Epidermal melanocyte (primary cell): ENCODE results near the gene ZNF385B.
"Not testable (repeated sequence)": the region's sequence is repeated elsewhere in the genome, so short reads cannot be mapped to it uniquely, and the experiment has no call there.

Experiments
- DNase-seq: peaks from one replicate; pipeline ENCODE4 v3.0.0; 2011; ENCODE audit warnings: low spot score; ENCODE audit not compliant: insufficient read length

The ZNF385B gene

GRCh38 chr2:179636100-179636980 lies 225.1 kb downstream of the ZNF385B start:
- no peak for DNase-seq

- not testable (repeated sequence) for DNase-seq
These were observed 229.5 kb downstream of the ZNF385B start for GRCh38 chr2:179631769-179632385.

GRCh38 chr2:179629776-179630175 lies 231.6 kb downstream of the ZNF385B start:
- not testable (repeated sequence) for DNase-seq

- no peak for DNase-seq
These were observed 235.2 kb downstream of the ZNF385B start for GRCh38 chr2:179626261-179626660.

- no peak for DNase-seq
These were observed 238.6 kb downstream of the ZNF385B start for GRCh38 chr2:179622635-179623300.

GRCh38 chr2:179622112-179622511 lies 239.3 kb downstream of the ZNF385B start:
- DNase-seq = no peak

GRCh38 chr2:179619947-179620467 lies 241.4 kb downstream of the ZNF385B start:
- no peak for DNase-seq

- no peak for DNase-seq
These were observed 247.3 kb downstream of the ZNF385B start for GRCh38 chr2:179614121-179614520.

- no peak for DNase-seq
These were observed 247.7 kb downstream of the ZNF385B start for GRCh38 chr2:179613701-179614100.

- DNase-seq = no peak
These were observed 248.1 kb downstream of the ZNF385B start for GRCh38 chr2:179613299-179613651.

GRCh38 chr2:179612591-179613298 lies 248.7 kb downstream of the ZNF385B start:
- no peak for DNase-seq

GRCh38 chr2:179612108-179612507 lies 249.3 kb downstream of the ZNF385B start:
- no peak for DNase-seq

GRCh38 chr2:179606141-179606540 lies 255.3 kb downstream of the ZNF385B start:
- no peak for DNase-seq

- DNase-seq = no peak
These were observed 256.1 kb downstream of the ZNF385B start for GRCh38 chr2:179605341-179605740.

- DNase-seq = no peak
These were observed 256.8 kb downstream of the ZNF385B start for GRCh38 chr2:179604598-179604997.

- DNase-seq = no peak
These were observed 259.0 kb downstream of the ZNF385B start for GRCh38 chr2:179602452-179602851.

- DNase-seq = no peak
These were observed 265.4 kb downstream of the ZNF385B start for GRCh38 chr2:179596018-179596417.

- no peak for DNase-seq
These were observed 266.1 kb downstream of the ZNF385B start for GRCh38 chr2:179595284-179595683.

GRCh38 chr2:179594268-179595112 lies 266.9 kb downstream of the ZNF385B start:
- DNase-seq = no peak

- DNase-seq = no peak
These were observed 268.1 kb downstream of the ZNF385B start for GRCh38 chr2:179593323-179593722.
